HL-60 (cell line): ENCODE data around the gene ATP1B1.

ENCODE experiments used
- GABPA ChIP-seq: IDR thresholded peaks from 2 replicates; pipeline ENCODE4 v1.6.1; 2012; ENCODE audit warnings: low read depth
- POLR2AphosphoS5 ChIP-seq: IDR thresholded peaks from 2 replicates; pipeline ENCODE4 v1.6.1; 2012; ENCODE audit warnings: low read depth
- TF ChIP-seq, protein P1 (sequence below): IDR thresholded peaks from one replicate; pipeline ENCODE4 v1.5.1; 2011; ENCODE audit warnings: low read length, control low read depth, inconsistent platforms; ENCODE audit not compliant: insufficient read depth

DNA sequence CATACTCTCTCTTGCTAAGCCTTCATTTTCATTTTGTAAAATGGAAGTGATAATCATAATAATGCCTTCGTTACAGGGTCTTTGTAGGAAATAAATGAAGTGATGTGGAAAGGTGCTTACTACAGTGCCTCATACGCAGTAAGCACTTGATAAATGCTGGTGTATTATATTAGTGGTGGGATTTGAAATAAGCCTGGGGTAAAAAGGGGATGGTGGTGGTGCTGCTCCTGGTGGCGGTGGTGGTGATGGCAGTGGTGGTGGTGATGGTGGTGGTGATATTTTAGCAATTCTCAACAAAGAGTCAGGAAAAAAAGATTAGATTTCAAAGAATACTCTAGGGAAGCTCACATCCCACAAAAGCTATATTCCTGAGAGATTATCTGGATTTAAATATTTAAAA is 35.5 kb upstream of the ATP1B1 start:
- TF ChIP-seq, protein P1, sequence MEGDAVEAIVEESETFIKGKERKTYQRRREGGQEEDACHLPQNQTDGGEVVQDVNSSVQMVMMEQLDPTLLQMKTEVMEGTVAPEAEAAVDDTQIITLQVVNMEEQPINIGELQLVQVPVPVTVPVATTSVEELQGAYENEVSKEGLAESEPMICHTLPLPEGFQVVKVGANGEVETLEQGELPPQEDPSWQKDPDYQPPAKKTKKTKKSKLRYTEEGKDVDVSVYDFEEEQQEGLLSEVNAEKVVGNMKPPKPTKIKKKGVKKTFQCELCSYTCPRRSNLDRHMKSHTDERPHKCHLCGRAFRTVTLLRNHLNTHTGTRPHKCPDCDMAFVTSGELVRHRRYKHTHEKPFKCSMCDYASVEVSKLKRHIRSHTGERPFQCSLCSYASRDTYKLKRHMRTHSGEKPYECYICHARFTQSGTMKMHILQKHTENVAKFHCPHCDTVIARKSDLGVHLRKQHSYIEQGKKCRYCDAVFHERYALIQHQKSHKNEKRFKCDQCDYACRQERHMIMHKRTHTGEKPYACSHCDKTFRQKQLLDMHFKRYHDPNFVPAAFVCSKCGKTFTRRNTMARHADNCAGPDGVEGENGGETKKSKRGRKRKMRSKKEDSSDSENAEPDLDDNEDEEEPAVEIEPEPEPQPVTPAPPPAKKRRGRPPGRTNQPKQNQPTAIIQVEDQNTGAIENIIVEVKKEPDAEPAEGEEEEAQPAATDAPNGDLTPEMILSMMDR, result no peak
- no peak for TF ChIP-seq POLR2AphosphoS5
- TF ChIP-seq GABPA, result no peak
